IMR-90 (cell line): ENCODE measurements around the gene PLPP7. TPM values are rescaled to one million over a fixed set of nuclear protein-coding genes. Genes with fewer than 3 reads are reported as not detected.

Source experiments
- ATAC-seq: fragments of 200-7000 bp; cut with Tn5 transposase; 2 replicates; pipeline ENCODE4 v1.9.1; 2020; ENCODE audit warnings: low read depth, mild to moderate bottlenecking, moderate library complexity
- BruUV-seq: library from RNA; stranded (reverse); fragments of 400-500 nt; replicated peaks from 2 replicates; lab custom pipeline; 2021; lab: Mats Ljungman, UMichigan
- CTCF ChIA-PET: fragments of 300-600 bp; formaldehyde crosslinking; extraction: SDS; loops from one replicate; lab custom pipeline; 2021; ENCODE audit warnings: antibody characterized with exemption; lab: Yijun Ruan, JAX
- POLR2A ChIA-PET: fragments of 300-600 bp; sonication (Branson Sonifier 250); formaldehyde crosslinking; loops from one replicate; lab custom pipeline; 2022; ENCODE audit warnings: antibody characterized with exemption; ENCODE audit not compliant: unreplicated experiment; lab: Charles Lee
- DNase-seq: peaks from one replicate; pipeline ENCODE4 v3.0.0; 2013
- H2AFZ ChIP-seq: replicated peaks from 2 replicates; pipeline ENCODE3; 2013; ENCODE audit warnings: low read length, mild to moderate bottlenecking; ENCODE audit not compliant: poor library complexity
- H2AK5ac ChIP-seq: 2 replicates; pipeline ENCODE4 v1.6.1; 2013; ENCODE audit warnings: low read depth, low read length, inconsistent platforms
- H2AK9ac ChIP-seq: replicated peaks from 2 replicates; pipeline ENCODE3; 2013; ENCODE audit warnings: mild to moderate bottlenecking, low read depth, low read length, moderate library complexity; ENCODE audit not compliant: poor library complexity
- H2BK120ac ChIP-seq: 2 replicates; pipeline ENCODE4 v1.6.1; 2013; ENCODE audit warnings: low read depth, low read length, inconsistent platforms
- H2BK15ac ChIP-seq: 3 replicates; pipeline ENCODE4 v1.6.1; 2013; ENCODE audit warnings: low read depth, low read length, inconsistent platforms
- H2BK20ac ChIP-seq: 2 replicates; pipeline ENCODE4 v1.6.1; 2013; ENCODE audit warnings: low read depth, mild to moderate bottlenecking, inconsistent platforms, low read length, moderate library complexity
- H2BK5ac ChIP-seq: 2 replicates; pipeline ENCODE4 v1.6.1; 2013; ENCODE audit warnings: mild to moderate bottlenecking, low read depth, low read length, inconsistent platforms; ENCODE audit not compliant: poor library complexity, severe bottlenecking
- H3K14ac ChIP-seq: replicated peaks from 2 replicates; pipeline ENCODE4 v1.6.1; 2013; ENCODE audit warnings: low read depth, low read length, inconsistent platforms
- H3K18ac ChIP-seq: 2 replicates; pipeline ENCODE4 v1.6.1; 2013; ENCODE audit warnings: low read depth, low read length, control low read depth
- H3K23ac ChIP-seq: 2 replicates; pipeline ENCODE4 v1.6.1; 2013; ENCODE audit warnings: low read depth, low read length, inconsistent platforms
- H3K27ac ChIP-seq: 2 replicates; pipeline ENCODE4 v1.5.1; 2013; ENCODE audit warnings: mild to moderate bottlenecking, control low read depth, low read length; ENCODE audit not compliant: insufficient read depth
- H3K27me3 ChIP-seq: 2 replicates; pipeline ENCODE4 v1.6.1; 2013; ENCODE audit warnings: low read length; ENCODE audit not compliant: control insufficient read depth, insufficient read depth
- H3K36me3 ChIP-seq: 2 replicates; pipeline ENCODE4 v1.6.1; 2013; ENCODE audit warnings: low read length, mixed read lengths; ENCODE audit not compliant: control insufficient read depth, insufficient read depth
- H3K4ac ChIP-seq: 2 replicates; pipeline ENCODE4 v1.6.1; 2013; ENCODE audit warnings: low read depth, low read length, inconsistent platforms
- H3K4me1 ChIP-seq: 2 replicates; pipeline ENCODE4 v1.6.1; 2013; ENCODE audit warnings: low read length, mixed read lengths; ENCODE audit not compliant: control insufficient read depth, insufficient read depth
- H3K4me2 ChIP-seq: 2 replicates; pipeline ENCODE4 v1.6.1; 2013; ENCODE audit warnings: low read depth, mild to moderate bottlenecking, control low read depth, low read length, moderate library complexity
- H3K4me3 ChIP-seq: 2 replicates; pipeline ENCODE4 v1.5.1; 2013; ENCODE audit warnings: low read depth, mild to moderate bottlenecking, control low read depth, low read length, moderate library complexity; ENCODE audit not compliant: insufficient read depth
- H3K56ac ChIP-seq: 2 replicates; pipeline ENCODE4 v1.6.1; 2013; ENCODE audit warnings: low read length, inconsistent platforms; ENCODE audit not compliant: insufficient read depth; ENCODE audit errors: extremely low read depth
- H3K79me1 ChIP-seq, 2 experiments: 2 replicates each; pipeline ENCODE4 v1.6.1; 2013; ENCODE audit warnings: low read length in 2 of 2, inconsistent platforms in 1 of 2, low read depth in 1 of 2
- H3K9ac ChIP-seq: 2 replicates; pipeline ENCODE4 v1.6.1; 2013; ENCODE audit warnings: low read depth, low read length, control low read depth
- H3K9me1 ChIP-seq: 2 replicates; pipeline ENCODE4 v1.6.1; 2013; ENCODE audit warnings: low read length, inconsistent platforms; ENCODE audit not compliant: insufficient read depth
- H3K9me3 ChIP-seq: 2 replicates; pipeline ENCODE4 v1.6.1; 2013; ENCODE audit warnings: low read length; ENCODE audit not compliant: control insufficient read depth, insufficient read depth
- H4K20me1 ChIP-seq: 2 replicates; pipeline ENCODE4 v1.6.1; 2013; ENCODE audit warnings: low read length, inconsistent platforms; ENCODE audit not compliant: insufficient read depth
- H4K5ac ChIP-seq: 2 replicates; pipeline ENCODE4 v1.6.1; 2013; ENCODE audit warnings: mild to moderate bottlenecking, low read depth, low read length, control low read depth
- H4K8ac ChIP-seq, 2 experiments: 2 replicates each; pipeline ENCODE4 v1.6.1; 2013; ENCODE audit warnings: low read depth in 2 of 2, low read length in 2 of 2, control low read depth in 1 of 2, inconsistent platforms in 1 of 2
- H4K91ac ChIP-seq: 2 replicates; pipeline ENCODE4 v1.6.1; 2013; ENCODE audit warnings: low read depth, low read length, inconsistent platforms; ENCODE audit not compliant: insufficient read depth
- BHLHE40 ChIP-seq: fragments of 150-350 bp; IDR thresholded peaks from 2 replicates; pipeline ENCODE4 v1.6.1; 2016; ENCODE audit warnings: mild to moderate bottlenecking, low read depth, low read length
- FOS ChIP-seq: fragments of 150-350 bp; IDR thresholded peaks from 2 replicates; pipeline ENCODE4 v1.6.1; 2016; ENCODE audit warnings: low read depth, low read length
- MAFK ChIP-seq: IDR thresholded peaks from 2 replicates; pipeline ENCODE4 v1.6.1; 2012; ENCODE audit warnings: low read depth, low read length, improper control_type of control experiment
- MXI1 ChIP-seq: IDR thresholded peaks from 2 replicates; pipeline ENCODE4 v1.6.1; 2012; ENCODE audit warnings: low read depth, mild to moderate bottlenecking, low read length, moderate library complexity, borderline replicate concordance
- NFE2L2 ChIP-seq: fragments of 150-350 bp; IDR thresholded peaks from 2 replicates; pipeline ENCODE4 v1.6.1; 2016; ENCODE audit warnings: low read depth, mild to moderate bottlenecking, low read length
- RCOR1 ChIP-seq: IDR thresholded peaks from 2 replicates; pipeline ENCODE4 v1.6.1; 2012; ENCODE audit warnings: mild to moderate bottlenecking, low read length, improper control_type of control experiment; ENCODE audit not compliant: insufficient replicate concordance
- WGBS, 2 experiments: methylation state at CpG; one replicate each; pipeline versions ENCODE4 v1.1.5 to v1.1.7; 2013; ENCODE audit warnings: missing lambda C conversion rate in 2 of 2; ENCODE audit not compliant: insufficient read length in 1 of 2; ENCODE audit errors: extremely low coverage in 2 of 2; 5-methylcytosine and 5-hydroxymethylcytosine counted together
- dilution Hi-C: fragments of 300-500 bp; cut with HindIII; formaldehyde crosslinking; loops from one replicate; pipeline ENCODE4 v1.14.3; 2018; ENCODE audit warnings: low sequenced_read_pairs; ENCODE audit not compliant: unreplicated experiment
- in situ Hi-C: fragments of 300-500 bp; cut with MboI; formaldehyde crosslinking; loops from 3 replicates; pipeline ENCODE4 v1.14.3; 2019; ENCODE audit warnings: low sequenced_read_pairs, inconsistent platforms, mixed read lengths
- intact Hi-C: fragments of 100-400 bp; cut with micrococcal nuclease; formaldehyde crosslinking; loops from 2 replicates; pipeline ENCODE4 v1.10.0; 2022
- polyA plus RNA-seq, 3 experiments: library from polyadenylated mRNA; depleted of rRNA; stranded (reverse); fragments of >200 nt; gene quantifications; 2 replicates each; pipeline ENCODE4 v1.2.3, GENCODE V29; 2012; ENCODE audit warnings: low replicate concordance in 1 of 3
- total RNA-seq: library from RNA; depleted of rRNA; stranded (reverse); fragments of >200 nt; gene quantifications from 2 replicates; pipeline ENCODE4 v1.2.3, GENCODE V29; 2012

Gene PLPP7
- total and polyA plus RNA-seq, 2 of the 4 experiments (the other 2 are of a cell fraction), result 0.54 to 1.2 TPM

DNA sequence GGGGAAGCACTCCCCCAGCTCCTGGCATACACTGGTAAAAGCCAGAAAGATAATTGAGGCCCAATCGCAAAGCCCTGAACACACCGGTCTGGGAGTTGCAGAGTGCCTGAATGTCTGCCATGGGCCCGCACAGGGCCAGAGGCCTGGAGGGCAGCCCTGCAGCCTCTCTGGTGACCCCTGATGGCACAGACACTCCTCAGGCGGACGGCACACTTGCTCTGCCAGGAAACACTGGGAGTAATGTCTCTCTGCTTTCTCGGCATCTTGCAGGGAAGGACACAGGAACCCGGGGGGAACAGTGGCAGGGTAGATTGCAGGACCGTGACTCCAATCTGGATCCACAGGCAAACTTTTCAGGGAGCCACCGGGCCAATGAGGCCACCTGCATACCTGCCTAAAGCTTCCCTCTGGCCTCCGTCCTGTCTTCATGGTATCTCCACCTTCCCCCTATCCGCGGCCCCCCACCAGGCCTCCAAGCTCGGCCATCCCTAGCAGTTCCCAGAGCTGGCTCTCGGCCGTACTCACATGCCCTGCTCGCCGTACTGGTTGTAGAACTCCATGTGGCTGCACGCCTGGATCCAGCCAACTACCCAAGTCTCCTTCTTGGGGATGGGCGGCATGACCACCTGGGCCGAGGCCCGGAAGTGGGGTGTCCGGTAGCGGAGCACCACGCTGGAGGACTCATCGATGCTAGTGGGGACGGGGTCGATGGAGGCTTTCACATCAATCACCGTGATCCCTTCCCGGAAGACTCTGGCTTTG lies 14.0 kb upstream of the PLPP7 start:
- H3K14ac ChIP-seq, result no peak overlapping the region
- H4K8ac ChIP-seq, result no peak overlapping the region
- H3K27me3 ChIP-seq, result peaks cover 46% of the 10 kb centered on the region
- no peak for TF ChIP-seq FOS
- no peak for TF ChIP-seq MXI1
- TF ChIP-seq BHLHE40, result no peak
- no peak for TF ChIP-seq MAFK
- TF ChIP-seq NFE2L2, result no peak
- no peak for TF ChIP-seq RCOR1
- H3K4me3 ChIP-seq, result no peak overlapping the region
- H3K4ac ChIP-seq, result no peak overlapping the region
- no peaks in the 10 kb centered on the region for H3K9me1 ChIP-seq
- H2AK9ac ChIP-seq, result no peak overlapping the region
- no peak overlapping the region for H2AK5ac ChIP-seq
- no peak overlapping the region for H2BK15ac ChIP-seq
- no peak overlapping the region for H2AFZ ChIP-seq
- no peak overlapping the region for H3K9ac ChIP-seq
- ChIA-PET POLR2A (no interaction called here), CTCF (no interaction called here)
- H4K20me1 ChIP-seq, result no peaks in the 10 kb centered on the region
- H4K5ac ChIP-seq, result no peak overlapping the region
- dilution Hi-C loops (no loop called here), intact Hi-C loops (loop anchor here (2.0 kb wide), 1 partner anchor 73 kb away; no protein-coding TSS in a partner anchor), in situ Hi-C loops (no loop called here)
- no peak overlapping the region for H3K27ac ChIP-seq
- no peak overlapping the region for H2BK120ac ChIP-seq
- no peak overlapping the region for H3K4me2 ChIP-seq
- H3K4me1 ChIP-seq, result no peaks in the 10 kb centered on the region
- ATAC-seq, result no peak
- H3K56ac ChIP-seq, result no peak overlapping the region
- no peaks in the 10 kb centered on the region for H3K79me1 ChIP-seq
- DNase-seq, result no peak
- 89% methylated on average over 21 of the region's 29 CpGs; no CpG with 5 or more reads in 1 of the 2 experiments for WGBS, 2 experiments
- no peaks in the 10 kb centered on the region for H3K36me3 ChIP-seq
- no peak overlapping the region for H3K23ac ChIP-seq
- H3K9me3 ChIP-seq, result no peaks in the 10 kb centered on the region
- H2BK5ac ChIP-seq, result no peak overlapping the region
- BruUV-seq, result no TSS peak
- no peak overlapping the region for H2BK20ac ChIP-seq
- no peak overlapping the region for H4K91ac ChIP-seq
- H3K18ac ChIP-seq, result no peak overlapping the region
